UCSD-AML1 (cell line): ENCODE data around the gene PMF1.

Source experiments
- DNase-seq: peaks from one replicate; lab custom pipeline; 2025; ENCODE audit not compliant: unreplicated experiment; lab: John Stamatoyannopoulos, UW

PMF1 gene

GRCh38 chr1:156262461-156263287, 49.9 kb downstream of the PMF1 start:
- no peak for DNase-seq

- DNase-seq = no peak
Observed at GRCh38 chr1:156263288-156263655, 50.5 kb downstream of the PMF1 start.

GRCh38 chr1:156266051-156266450, 53.2 kb downstream of the PMF1 start:
- DNase-seq = no peak

GRCh38 chr1:156268336-156268735, 55.5 kb downstream of the PMF1 start:
- DNase-seq = no peak

GRCh38 chr1:156270314-156270713, 57.5 kb downstream of the PMF1 start:
- no peak for DNase-seq

GRCh38 chr1:156276532-156276931, 63.7 kb downstream of the PMF1 start:
- no peak for DNase-seq

GRCh38 chr1:156276966-156277381, 64.2 kb downstream of the PMF1 start:
- no peak for DNase-seq

- no peak for DNase-seq
Observed at GRCh38 chr1:156279837-156280236, 67.0 kb downstream of the PMF1 start.

GRCh38 chr1:156281281-156281680, 68.5 kb downstream of the PMF1 start:
- peak; percentile 42 for DNase-seq

GRCh38 chr1:156281693-156282478, 69.1 kb downstream of the PMF1 start:
- DNase-seq = peak; percentile 20

- peak; percentile 94 for DNase-seq
Observed at GRCh38 chr1:156282479-156283222, 69.8 kb downstream of the PMF1 start, which contains the start of gene SMG5. Gene SMG5 (minus strand): TSS chr1:156282825. CDS start chr1:156282680, 145 bp downstream.

GRCh38 chr1:156283521-156283920, 70.7 kb downstream of the PMF1 start:
- no peak for DNase-seq

- no peak for DNase-seq
Observed at GRCh38 chr1:156284112-156284511, 71.3 kb downstream of the PMF1 start, which contains the start of gene TMEM79. Gene TMEM79 (plus strand): TSS chr1:156284325. CDS start chr1:156285227, 902 bp downstream.

- no peak for DNase-seq
Observed at GRCh38 chr1:156284757-156285156, 72.0 kb downstream of the PMF1 start.

- no peak for DNase-seq
Observed at GRCh38 chr1:156285437-156285836, 72.6 kb downstream of the PMF1 start.

- no peak for DNase-seq
Observed at GRCh38 chr1:156286061-156286460, 73.3 kb downstream of the PMF1 start.
